HepG2 (cell line): ENCODE data around the gene LDLRAP1. TPM values are rescaled to one million over a fixed set of nuclear protein-coding genes. Genes with fewer than 3 reads are reported as not detected.

Experiments
- ATF4 ChIP-seq, 2 experiments: fragments of 450-650 bp in 1 of 2; sonication (generic) in 1 of 2; formaldehyde crosslinking; IDR thresholded peaks; 2 replicates each; pipeline versions ENCODE4 v1.5.0 to v1.8.0; 2020 to 2022; ENCODE audit warnings: mild to moderate bottlenecking in 1 of 2, missing genetic modification reagents in 1 of 2
- CBX5 ChIP-seq: sonication (generic); formaldehyde crosslinking; IDR thresholded peaks from 2 replicates; pipeline ENCODE4 v1.4.0; 2020; ENCODE audit warnings: missing genetic modification reagents, borderline replicate concordance
- CHCHD3 ChIP-seq: sonication (generic); formaldehyde crosslinking; IDR thresholded peaks from 2 replicates; pipeline ENCODE4 v1.8.0; 2022; ENCODE audit warnings: mild to moderate bottlenecking, missing genetic modification reagents, moderate library complexity
- MBNL3 ChIP-seq: fragments of 250-450 bp; sonication (Bioruptor Pico); conservative IDR thresholded peaks from 2 replicates; pipeline ENCODE4 v1.8.0; 2022; ENCODE audit warnings: mild to moderate bottlenecking, inconsistent platforms
- RARA ChIP-seq: IDR thresholded peaks from 2 replicates; pipeline ENCODE4 v1.6.1; 2016; ENCODE audit warnings: missing genetic modification reagents, missing compliant biosample characterization
- ZNF407 ChIP-seq: sonication (generic); formaldehyde crosslinking; IDR thresholded peaks from one replicate; pipeline ENCODE4 v1.5.1; 2020; ENCODE audit warnings: mild to moderate bottlenecking, missing genetic modification reagents; ENCODE audit errors: not compliant biosample characterization
- ZNF430 ChIP-seq: sonication (generic); formaldehyde crosslinking; IDR thresholded peaks from 2 replicates; pipeline ENCODE4 v1.9.0; 2021; ENCODE audit warnings: mild to moderate bottlenecking, missing genetic modification reagents
- polyA plus RNA-seq, 8 experiments: library from polyadenylated mRNA; depleted of rRNA in 3 of 8; stranded (reverse) in 7 of 8; unstranded in 1 of 8; fragments of >200 nt; fragmentation: Illumina TruSeq in 4 of 8; extraction: Trizol in 4 of 8; gene quantifications; 2 replicates each; pipeline versions ENCODE4 v1.2.1 to v1.2.3, GENCODE V29; 2011 to 2016; ENCODE audit warnings: low read depth in 4 of 8, missing spikeins in 1 of 8, mixed read lengths in 1 of 8; ENCODE audit not compliant: insufficient read depth in 1 of 8
- total RNA-seq, 5 experiments: library from RNA; depleted of rRNA; stranded (reverse); fragments of >200 nt; fragmentation: Illumina TruSeq; extraction: Trizol; gene quantifications; 2 replicates each; pipeline ENCODE4 v1.2.3, GENCODE V29; 2016; ENCODE audit warnings: low read depth in 1 of 5
- TF ChIP-seq, protein P1 (sequence below): fragments of 450-650 bp; IDR thresholded peaks from 2 replicates; pipeline ENCODE4 v1.6.1; 2017; ENCODE audit warnings: mild to moderate bottlenecking
- TF ChIP-seq, protein P2 (sequence below): IDR thresholded peaks from 2 replicates; pipeline ENCODE4 v1.6.1; 2018; ENCODE audit warnings: missing genetic modification reagents, mild to moderate bottlenecking, missing compliant biosample characterization
- TF ChIP-seq, protein P3 (sequence below): sonication (generic); formaldehyde crosslinking; IDR thresholded peaks from 2 replicates; pipeline ENCODE4 v1.9.0; 2021; ENCODE audit warnings: missing genetic modification reagents, borderline replicate concordance

Gene LDLRAP1
- total and polyA plus RNA-seq, 2 of the 13 experiments (the other 11 are each of a cell fraction or from before 2014, with no cell fraction given), result 7.2 to 12.1 TPM

DNA sequence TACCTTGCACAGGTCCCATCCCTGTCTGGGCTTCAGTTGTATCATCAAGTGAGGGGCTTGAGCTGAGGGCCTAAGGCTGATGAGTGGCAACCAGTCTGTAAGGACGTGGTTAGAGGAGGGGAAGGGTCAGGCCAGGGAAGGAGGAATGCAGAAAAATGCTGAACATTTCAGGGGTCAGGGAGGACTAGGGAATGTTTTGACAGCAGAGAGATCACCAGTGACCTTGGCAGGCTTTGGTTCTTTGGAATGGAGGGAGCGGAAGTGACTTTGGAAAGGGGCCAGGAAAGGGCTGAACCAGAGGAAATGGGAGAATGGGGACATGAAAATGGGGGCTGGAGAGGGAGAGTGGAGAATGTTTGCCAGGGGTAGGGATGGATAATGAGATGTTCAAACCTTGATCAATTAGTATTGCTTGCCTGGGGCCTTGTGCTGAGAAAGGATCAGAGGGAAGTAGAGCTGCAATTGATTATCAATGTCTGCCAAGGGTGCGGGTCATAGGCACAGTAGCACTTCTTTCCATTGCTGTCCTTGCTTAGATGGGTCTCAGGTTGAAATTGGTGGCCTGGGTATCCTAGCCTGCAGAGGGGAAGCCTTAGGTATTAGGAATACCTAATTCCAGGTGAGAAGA, 7.4 kb downstream of the LDLRAP1 start (continued):
- TF ChIP-seq, protein P1, sequence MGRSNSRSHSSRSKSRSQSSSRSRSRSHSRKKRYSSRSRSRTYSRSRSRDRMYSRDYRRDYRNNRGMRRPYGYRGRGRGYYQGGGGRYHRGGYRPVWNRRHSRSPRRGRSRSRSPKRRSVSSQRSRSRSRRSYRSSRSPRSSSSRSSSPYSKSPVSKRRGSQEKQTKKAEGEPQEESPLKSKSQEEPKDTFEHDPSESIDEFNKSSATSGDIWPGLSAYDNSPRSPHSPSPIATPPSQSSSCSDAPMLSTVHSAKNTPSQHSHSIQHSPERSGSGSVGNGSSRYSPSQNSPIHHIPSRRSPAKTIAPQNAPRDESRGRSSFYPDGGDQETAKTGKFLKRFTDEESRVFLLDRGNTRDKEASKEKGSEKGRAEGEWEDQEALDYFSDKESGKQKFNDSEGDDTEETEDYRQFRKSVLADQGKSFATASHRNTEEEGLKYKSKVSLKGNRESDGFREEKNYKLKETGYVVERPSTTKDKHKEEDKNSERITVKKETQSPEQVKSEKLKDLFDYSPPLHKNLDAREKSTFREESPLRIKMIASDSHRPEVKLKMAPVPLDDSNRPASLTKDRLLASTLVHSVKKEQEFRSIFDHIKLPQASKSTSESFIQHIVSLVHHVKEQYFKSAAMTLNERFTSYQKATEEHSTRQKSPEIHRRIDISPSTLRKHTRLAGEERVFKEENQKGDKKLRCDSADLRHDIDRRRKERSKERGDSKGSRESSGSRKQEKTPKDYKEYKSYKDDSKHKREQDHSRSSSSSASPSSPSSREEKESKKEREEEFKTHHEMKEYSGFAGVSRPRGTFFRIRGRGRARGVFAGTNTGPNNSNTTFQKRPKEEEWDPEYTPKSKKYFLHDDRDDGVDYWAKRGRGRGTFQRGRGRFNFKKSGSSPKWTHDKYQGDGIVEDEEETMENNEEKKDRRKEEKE, result no peak
- TF ChIP-seq, protein P2, sequence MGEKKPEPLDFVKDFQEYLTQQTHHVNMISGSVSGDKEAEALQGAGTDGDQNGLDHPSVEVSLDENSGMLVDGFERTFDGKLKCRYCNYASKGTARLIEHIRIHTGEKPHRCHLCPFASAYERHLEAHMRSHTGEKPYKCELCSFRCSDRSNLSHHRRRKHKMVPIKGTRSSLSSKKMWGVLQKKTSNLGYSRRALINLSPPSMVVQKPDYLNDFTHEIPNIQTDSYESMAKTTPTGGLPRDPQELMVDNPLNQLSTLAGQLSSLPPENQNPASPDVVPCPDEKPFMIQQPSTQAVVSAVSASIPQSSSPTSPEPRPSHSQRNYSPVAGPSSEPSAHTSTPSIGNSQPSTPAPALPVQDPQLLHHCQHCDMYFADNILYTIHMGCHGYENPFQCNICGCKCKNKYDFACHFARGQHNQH (CRISPR knock-in tag), result peak; percentile 33; the same call in 1 of the 2 replicates
- peak; percentile 80 for TF ChIP-seq RARA (CRISPR knock-in tag)
- TF ChIP-seq MBNL3 (CRISPR knock-in tag), result no peak
- no peak for TF ChIP-seq ATF4 (CRISPR knock-in tag; IDR thresholded peaks at IDR 0.05)
- no peak for TF ChIP-seq ZNF407
- TF ChIP-seq CHCHD3 (CRISPR knock-in tag), result no peak
- 0 out of 2 replicates have a peak, but pooled peaks have one; percentile 27 for TF ChIP-seq ZNF430 (CRISPR knock-in tag)
- TF ChIP-seq, protein P3, sequence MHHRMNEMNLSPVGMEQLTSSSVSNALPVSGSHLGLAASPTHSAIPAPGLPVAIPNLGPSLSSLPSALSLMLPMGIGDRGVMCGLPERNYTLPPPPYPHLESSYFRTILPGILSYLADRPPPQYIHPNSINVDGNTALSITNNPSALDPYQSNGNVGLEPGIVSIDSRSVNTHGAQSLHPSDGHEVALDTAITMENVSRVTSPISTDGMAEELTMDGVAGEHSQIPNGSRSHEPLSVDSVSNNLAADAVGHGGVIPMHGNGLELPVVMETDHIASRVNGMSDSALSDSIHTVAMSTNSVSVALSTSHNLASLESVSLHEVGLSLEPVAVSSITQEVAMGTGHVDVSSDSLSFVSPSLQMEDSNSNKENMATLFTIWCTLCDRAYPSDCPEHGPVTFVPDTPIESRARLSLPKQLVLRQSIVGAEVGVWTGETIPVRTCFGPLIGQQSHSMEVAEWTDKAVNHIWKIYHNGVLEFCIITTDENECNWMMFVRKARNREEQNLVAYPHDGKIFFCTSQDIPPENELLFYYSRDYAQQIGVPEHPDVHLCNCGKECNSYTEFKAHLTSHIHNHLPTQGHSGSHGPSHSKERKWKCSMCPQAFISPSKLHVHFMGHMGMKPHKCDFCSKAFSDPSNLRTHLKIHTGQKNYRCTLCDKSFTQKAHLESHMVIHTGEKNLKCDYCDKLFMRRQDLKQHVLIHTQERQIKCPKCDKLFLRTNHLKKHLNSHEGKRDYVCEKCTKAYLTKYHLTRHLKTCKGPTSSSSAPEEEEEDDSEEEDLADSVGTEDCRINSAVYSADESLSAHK, result no peak
- no peak for TF ChIP-seq CBX5
